Thyroid gland (tissue), 4 donors: ENCODE data around the gene MRGPRF. TPM values are rescaled to one million over a fixed set of nuclear protein-coding genes. Genes with fewer than 3 reads are reported as not detected.

Source experiments
- DNase-seq, 2 donors: peaks; one replicate each; pipeline ENCODE4 v3.0.0-alpha.2; 2019
- H3K27ac ChIP-seq, 3 donors: fragments of 200-600 bp; sonication (generic); 1 replicate in 2 of 3; 2 replicates in 1 of 3; pipeline ENCODE4 v1.5.1; 2016 to 2019; ENCODE audit warnings: mild to moderate bottlenecking in 1 of 3, moderate library complexity in 1 of 3
- H3K27me3 ChIP-seq: fragments of 200-600 bp; sonication (generic); one replicate; pipeline ENCODE4 v1.5.1; 2019
- H3K36me3 ChIP-seq, 2 donors: fragments of 200-600 bp; sonication (generic); one replicate each; pipeline ENCODE4 v1.5.1; 2016 to 2019
- H3K4me1 ChIP-seq, 2 donors: fragments of 200-600 bp; sonication (generic); one replicate each; pipeline ENCODE4 v1.5.1; 2017 to 2019
- H3K4me3 ChIP-seq, 3 donors: fragments of 200-600 bp; sonication (generic); replicated peaks in 1 of 3; 1 replicate in 2 of 3; 2 replicates in 1 of 3; pipeline ENCODE4 v1.5.1; 2016; ENCODE audit warnings: mild to moderate bottlenecking in 1 of 3
- H3K9me3 ChIP-seq: fragments of 200-600 bp; sonication (generic); one replicate; pipeline ENCODE4 v1.5.1; 2017
- CTCF ChIP-seq, 6 experiments: fragments of 200-600 bp in 3 of 6; fragments of 450-650 bp in 3 of 6; sonication (generic) in 3 of 6; IDR thresholded peaks; one replicate each; pipeline ENCODE4 v1.5.1; 2016 to 2019; ENCODE audit warnings: antibody characterized with exemption in 6 of 6, mild to moderate bottlenecking in 2 of 6, inconsistent platforms in 1 of 6, moderate library complexity in 1 of 6
- POLR2A ChIP-seq, 2 donors: fragments of 450-650 bp; IDR thresholded peaks; one replicate each; pipeline ENCODE4 v1.6.1; 2017; ENCODE audit warnings: antibody characterized with exemption in 2 of 2, mild to moderate bottlenecking in 2 of 2, moderate library complexity in 1 of 2
- WGBS, 2 donors: methylation state at CpG; one replicate each; pipeline ENCODE4 v1.1.5; 2017; 5-methylcytosine and 5-hydroxymethylcytosine counted together
- intact Hi-C: fragments of 100-400 bp; cut with DNase I; formaldehyde crosslinking; loops from one replicate; pipeline ENCODE4 v1.15.1; 2023
- total RNA-seq, 4 donors: library from RNA; depleted of rRNA; stranded (reverse); fragments of >200 nt; gene quantifications; one replicate each; pipeline ENCODE4 v1.2.3, GENCODE V29; 2016

Gene MRGPRF
- total RNA-seq, 4 donors from 2014 or later: 5.0 to 7.6 (median 6.6) TPM

- DNase-seq: no peak
Measured at GRCh38 chr11:68970921-68971636, 42.0 kb downstream of the MRGPRF start.

GRCh38 chr11:68969386-68969785 is 43.7 kb downstream of the MRGPRF start:
- Histone ChIP-seq H3K27ac (no peak overlapping the region), H3K4me3 (no peak overlapping the region), H3K27me3 (no peaks in the 10 kb centered on the region), H3K9me3 (no peaks in the 10 kb centered on the region), H3K36me3 (no peaks in the 10 kb centered on the region), H3K4me1 (no peaks in the 10 kb centered on the region)
- WGBS, 2 donors: 73 to 76% methylated on average over 8 of the region's 8 CpGs
- no peak for DNase-seq
- TF ChIP-seq CTCF (IDR thresholded peaks at IDR 0.05) (no peak), POLR2A (IDR thresholded peaks at IDR 0.05) (no peak)
- intact Hi-C loops: no loop called here

More at GRCh38 chr11:68970921-68971636, 42.0 kb downstream of the MRGPRF start:
- Histone ChIP-seq H3K27ac (no peak overlapping the region), H3K9me3 (no peaks in the 10 kb centered on the region), H3K27me3 (no peaks in the 10 kb centered on the region), H3K36me3 (no peaks in the 10 kb centered on the region), H3K4me1 (no peaks in the 10 kb centered on the region), H3K4me3 (no peak overlapping the region)
- 90 to 92% methylated on average over 6 to 7 of the region's 8 CpGs for WGBS, 2 donors
- intact Hi-C loops: no loop called here
- TF ChIP-seq CTCF (IDR thresholded peaks at IDR 0.05) (no peak), POLR2A (IDR thresholded peaks at IDR 0.05) (no peak)

- H3K36me3 ChIP-seq: no peaks in the 10 kb centered on the region
- intact Hi-C loops: no loop called here
- no peak overlapping the region for H3K27ac ChIP-seq
- H3K4me1 ChIP-seq: no peaks in the 10 kb centered on the region
- DNase-seq: no peak
- no peaks in the 10 kb centered on the region for H3K9me3 ChIP-seq
- TF ChIP-seq POLR2A (IDR thresholded peaks at IDR 0.05): no peak
- TF ChIP-seq CTCF (IDR thresholded peaks at IDR 0.05): no peak
- H3K4me3 ChIP-seq: no peak overlapping the region
- no peaks in the 10 kb centered on the region for H3K27me3 ChIP-seq
- 75 to 82% methylated on average over 28 of the region's 29 CpGs for WGBS, 2 donors
Measured at GRCh38 chr11:68968306-68969250, 44.5 kb downstream of the MRGPRF start.

GRCh38 chr11:68966894-68967780 is 45.9 kb downstream of the MRGPRF start:
- H3K36me3 ChIP-seq: no peaks in the 10 kb centered on the region
- no peaks in the 10 kb centered on the region for H3K4me1 ChIP-seq
- 70 to 78% methylated on average over 9 of the region's 9 CpGs for WGBS, 2 donors
- DNase-seq: no peak
- H3K4me3 ChIP-seq: no peak overlapping the region
- no peaks in the 10 kb centered on the region for H3K27me3 ChIP-seq
- H3K9me3 ChIP-seq: no peaks in the 10 kb centered on the region
- TF ChIP-seq CTCF (IDR thresholded peaks at IDR 0.05) (no peak), POLR2A (IDR thresholded peaks at IDR 0.05) (no peak)
- intact Hi-C loops: no loop called here
- H3K27ac ChIP-seq: no peak overlapping the region
